Ovary (tissue), 3 donors: ENCODE data around the gene CCNK.

ENCODE experiments used
- POLR2A ChIP-seq: fragments of 450-650 bp; IDR thresholded peaks from one replicate; pipeline ENCODE4 v1.6.1; 2017; ENCODE audit warnings: antibody characterized with exemption, mild to moderate bottlenecking, moderate library complexity
- TF ChIP-seq, protein P1 (sequence below), 3 donors: fragments of 450-650 bp in 2 of 3; fragments of 200-600 bp in 1 of 3; IDR thresholded peaks; one replicate each; pipeline versions ENCODE4 v1.5.1 to v1.8.0; 2016 to 2022; ENCODE audit warnings: antibody characterized with exemption in 3 of 3, mild to moderate bottlenecking in 1 of 3
- donor health status: DM: no; HTN: no; CAD: no.

DNA sequence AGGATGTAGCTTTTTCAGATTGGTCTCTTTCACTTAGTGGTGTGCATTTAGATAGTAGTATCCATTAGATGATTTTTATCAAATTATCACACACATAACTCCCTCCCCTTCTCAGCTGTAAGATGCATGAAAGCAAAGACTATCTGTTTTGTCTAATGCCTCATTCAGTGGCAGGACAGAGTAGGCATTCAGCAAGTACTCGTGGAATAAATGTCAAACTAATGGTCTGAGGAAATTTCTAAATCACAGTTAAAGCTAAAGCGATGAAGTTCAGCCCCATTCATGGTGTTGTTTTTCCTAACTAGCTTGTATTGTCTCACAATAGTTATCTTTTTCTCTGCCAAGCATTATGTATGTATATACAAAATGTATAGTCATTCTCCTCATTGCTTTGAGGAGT, 16.1 kb downstream of the CCNK start:
- TF ChIP-seq, protein P1, sequence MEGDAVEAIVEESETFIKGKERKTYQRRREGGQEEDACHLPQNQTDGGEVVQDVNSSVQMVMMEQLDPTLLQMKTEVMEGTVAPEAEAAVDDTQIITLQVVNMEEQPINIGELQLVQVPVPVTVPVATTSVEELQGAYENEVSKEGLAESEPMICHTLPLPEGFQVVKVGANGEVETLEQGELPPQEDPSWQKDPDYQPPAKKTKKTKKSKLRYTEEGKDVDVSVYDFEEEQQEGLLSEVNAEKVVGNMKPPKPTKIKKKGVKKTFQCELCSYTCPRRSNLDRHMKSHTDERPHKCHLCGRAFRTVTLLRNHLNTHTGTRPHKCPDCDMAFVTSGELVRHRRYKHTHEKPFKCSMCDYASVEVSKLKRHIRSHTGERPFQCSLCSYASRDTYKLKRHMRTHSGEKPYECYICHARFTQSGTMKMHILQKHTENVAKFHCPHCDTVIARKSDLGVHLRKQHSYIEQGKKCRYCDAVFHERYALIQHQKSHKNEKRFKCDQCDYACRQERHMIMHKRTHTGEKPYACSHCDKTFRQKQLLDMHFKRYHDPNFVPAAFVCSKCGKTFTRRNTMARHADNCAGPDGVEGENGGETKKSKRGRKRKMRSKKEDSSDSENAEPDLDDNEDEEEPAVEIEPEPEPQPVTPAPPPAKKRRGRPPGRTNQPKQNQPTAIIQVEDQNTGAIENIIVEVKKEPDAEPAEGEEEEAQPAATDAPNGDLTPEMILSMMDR (IDR thresholded peaks at IDR 0.05): no peak
- TF ChIP-seq POLR2A: no peak
